Body of pancreas (tissue), 4 donors: ENCODE results near the gene CLIC6.

Experiments used
- CTCF ChIP-seq, 7 experiments: fragments of 450-650 bp in 4 of 7; fragments of 200-600 bp in 3 of 7; sonication (generic) in 3 of 7; IDR thresholded peaks; one replicate each; pipeline ENCODE4 v1.5.1; 2016 to 2019; ENCODE audit warnings: antibody characterized with exemption in 7 of 7
- POLR2A ChIP-seq, 3 donors: fragments of 450-650 bp; IDR thresholded peaks; one replicate each; pipeline ENCODE4 v1.6.1; 2016; ENCODE audit warnings: antibody characterized with exemption in 3 of 3, mild to moderate bottlenecking in 2 of 3

- TF ChIP-seq CTCF (IDR thresholded peaks at IDR 0.05) = no peak
- no peak for TF ChIP-seq POLR2A (IDR thresholded peaks at IDR 0.05)
These were observed 47.3 kb downstream of the CLIC6 start for GRCh38 chr21:34715985-34716596.
